SW480 (cell line): ENCODE measurements around the gene LRP1B.

Experiments
- DNase-seq: peaks from one replicate; pipeline ENCODE4 v3.0.0-alpha.2; 2016; ENCODE audit warnings: low spot score

LRP1B gene

DNA sequence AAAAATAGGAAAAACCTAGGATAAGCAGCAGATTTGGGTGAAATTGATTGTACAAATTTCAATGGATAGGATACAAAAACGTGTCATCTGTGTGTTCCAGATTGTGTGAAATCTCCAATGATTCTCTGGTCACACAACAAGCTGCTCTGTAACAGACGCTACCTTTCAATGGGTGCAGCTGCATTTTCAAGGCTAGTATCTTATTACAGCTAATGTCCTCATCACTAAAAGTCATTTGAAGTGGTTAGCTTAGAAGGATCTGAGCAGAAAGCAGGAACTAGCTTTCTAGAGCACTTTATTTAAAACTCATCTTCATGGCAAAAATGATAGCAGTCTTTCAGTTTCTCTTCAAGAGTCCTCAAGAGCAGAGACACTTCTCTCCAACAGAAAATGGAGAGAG lies 364.6 kb downstream of the LRP1B start:
- no peak for DNase-seq

DNA sequence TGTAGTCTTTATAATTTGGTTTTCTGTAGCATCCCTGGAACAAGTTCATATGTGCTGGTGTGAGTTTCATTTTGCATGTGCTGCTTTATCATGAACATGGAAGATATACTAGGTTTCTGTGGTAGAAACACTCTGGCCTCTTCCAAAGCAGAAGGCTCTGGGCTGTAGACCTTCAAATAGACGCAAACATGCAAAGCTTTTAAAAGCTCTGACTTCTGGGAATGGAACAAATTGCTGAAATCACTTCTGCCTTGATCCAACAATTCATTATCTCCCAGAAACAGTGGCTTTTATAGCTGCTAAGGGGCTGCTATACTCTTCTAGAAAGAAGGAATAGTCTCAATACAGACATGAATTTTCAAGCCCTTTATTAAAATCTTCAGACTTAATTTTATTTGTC lies 382.2 kb downstream of the LRP1B start:
- DNase-seq = no peak

DNA sequence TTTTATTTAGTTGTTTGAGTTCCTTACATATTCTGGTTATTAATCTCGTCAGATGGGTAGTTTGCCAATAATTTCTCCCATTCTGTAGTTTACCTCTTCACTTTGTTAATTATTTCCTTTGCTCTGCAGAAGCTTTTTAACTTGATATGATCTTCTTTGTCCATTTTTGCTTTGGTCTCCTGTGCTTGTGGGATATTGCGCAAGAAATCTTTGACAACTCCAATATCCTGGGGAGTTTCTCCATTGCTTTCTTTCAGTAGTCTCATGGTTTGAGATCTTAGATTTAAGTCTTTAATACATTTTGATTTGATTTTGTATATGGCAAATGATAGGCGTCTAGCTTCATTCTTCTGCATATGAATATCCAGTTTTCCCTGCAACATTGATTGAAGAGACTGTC lies 389.2 kb downstream of the LRP1B start:
- DNase-seq = no peak

DNA sequence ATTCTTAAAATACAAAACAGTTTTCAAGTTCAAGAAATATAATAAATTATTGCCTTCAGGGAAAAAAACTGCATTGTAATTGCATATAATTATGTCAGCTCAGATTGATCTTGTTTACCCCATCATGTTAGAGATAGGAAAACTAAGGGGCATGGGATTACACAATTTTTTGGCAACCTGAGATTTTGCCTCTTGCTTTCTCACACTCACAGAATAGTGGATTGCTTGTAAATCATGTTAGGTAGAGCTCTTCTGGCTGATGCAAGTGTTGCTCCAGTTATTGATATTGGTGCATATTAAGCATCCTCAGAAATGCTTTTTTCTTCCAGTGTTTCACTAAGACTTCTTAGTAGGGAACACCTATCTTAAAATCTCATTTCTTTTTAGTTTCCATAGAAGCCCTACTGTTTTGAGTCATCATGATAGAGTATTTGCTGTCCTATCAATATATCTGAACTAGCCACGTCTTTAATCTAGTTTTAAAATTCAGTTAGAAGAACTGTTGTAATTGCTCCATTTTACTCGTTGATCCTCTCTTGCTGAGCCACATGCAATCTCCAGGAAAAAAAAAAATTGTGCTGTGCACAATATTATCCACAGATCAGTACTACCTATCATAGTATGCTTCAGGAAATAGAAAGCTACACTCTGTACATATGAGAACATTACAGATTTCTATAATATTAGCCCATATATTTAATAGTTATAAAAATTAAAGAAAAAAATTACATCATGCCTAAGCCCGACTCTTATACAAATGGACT lies 393.1 kb downstream of the LRP1B start:
- DNase-seq = no peak

DNA sequence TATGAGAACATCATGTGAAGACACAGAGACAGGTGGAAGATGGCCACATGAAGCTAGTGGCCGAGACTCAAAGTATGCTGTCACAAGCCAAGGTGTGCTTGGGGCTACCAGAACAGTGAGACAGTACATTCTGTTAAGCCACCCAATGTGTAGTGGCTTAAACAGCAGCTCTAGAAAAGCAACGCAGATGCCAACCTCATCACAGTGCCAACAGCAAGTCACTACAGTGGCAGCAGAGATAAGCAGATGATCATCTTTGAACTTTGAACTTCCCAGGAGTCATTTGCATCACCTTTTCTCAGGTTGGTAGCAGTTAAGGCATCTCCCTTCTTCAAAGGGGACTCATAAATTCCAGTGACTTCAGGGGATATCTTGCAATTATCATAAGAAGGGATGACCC lies 394.4 kb downstream of the LRP1B start:
- no peak for DNase-seq

DNA sequence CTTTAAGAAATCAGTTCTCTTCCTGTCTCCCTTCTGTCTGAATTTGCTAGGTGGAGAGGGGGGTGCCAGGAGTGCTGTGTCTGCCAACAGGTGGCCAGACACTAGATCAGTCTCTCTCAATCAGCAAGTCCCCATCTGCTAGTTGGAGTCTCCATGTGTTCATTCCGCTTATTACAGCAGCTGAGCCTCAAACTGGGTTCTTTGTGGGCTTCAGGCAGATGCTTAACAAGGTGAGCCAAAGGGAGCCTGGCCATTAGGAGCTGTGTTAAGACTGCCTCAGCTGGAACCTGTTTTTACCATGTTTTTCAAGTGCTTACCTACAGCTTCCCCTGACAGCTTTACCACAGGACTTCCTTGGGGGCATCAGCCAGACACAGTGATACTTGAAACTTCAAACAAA lies 401.9 kb downstream of the LRP1B start:
- no peak for DNase-seq

DNA sequence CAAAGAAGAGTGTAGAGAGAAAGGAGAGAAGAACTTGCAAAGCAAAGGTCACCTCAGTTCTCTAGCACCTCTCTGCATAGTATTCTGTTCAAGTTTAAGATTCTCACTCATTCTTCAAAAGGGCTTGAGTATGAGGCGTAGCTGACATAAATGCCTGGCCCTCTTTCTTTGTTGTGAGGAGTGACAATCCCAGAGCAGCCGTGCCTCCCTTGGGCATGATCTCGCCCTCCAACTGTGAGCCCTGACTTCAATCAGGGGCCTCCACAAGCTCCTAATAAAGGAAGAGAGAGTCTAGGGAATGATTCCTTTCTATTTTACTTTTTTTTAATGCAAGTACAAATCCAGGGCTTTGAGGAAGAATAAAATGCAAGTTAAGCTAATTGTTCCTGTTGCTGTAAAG lies 402.7 kb downstream of the LRP1B start:
- no peak for DNase-seq

DNA sequence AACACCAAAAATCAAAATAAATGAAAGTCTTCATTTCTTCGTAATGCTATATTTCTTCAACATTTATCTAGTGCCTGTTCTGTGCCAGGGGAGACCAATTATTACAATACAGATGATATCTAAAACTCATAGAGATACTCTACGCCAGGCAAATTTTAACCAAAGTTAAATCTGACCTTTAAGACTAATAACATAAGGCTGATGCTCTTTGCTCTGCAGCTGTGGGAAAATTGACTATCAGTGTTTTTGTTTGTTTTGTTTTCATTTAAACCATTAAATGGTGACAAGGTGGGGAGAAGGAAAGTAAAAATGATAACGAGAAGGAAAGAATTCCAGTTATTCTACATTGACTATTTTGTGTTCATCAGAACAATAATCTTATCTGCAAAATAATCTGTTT lies 406.4 kb downstream of the LRP1B start:
- DNase-seq = no peak

DNA sequence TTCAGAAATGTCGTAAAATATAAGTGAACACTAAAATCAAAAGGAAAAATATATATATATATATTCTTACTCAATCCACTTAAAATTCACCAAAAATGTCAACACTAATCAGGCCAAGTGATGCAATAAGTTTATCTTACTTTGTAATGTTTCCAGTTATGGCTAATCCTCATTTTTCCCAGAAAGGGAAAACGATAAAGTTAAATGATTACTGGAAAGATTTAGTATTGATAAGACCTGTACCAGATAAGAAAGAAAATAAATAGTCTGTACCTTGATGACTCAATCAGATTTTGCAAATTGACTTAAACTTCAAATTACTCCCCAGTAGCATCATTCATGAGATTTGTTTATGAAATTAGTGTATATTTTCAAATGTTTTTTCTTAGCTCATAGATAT lies 407.0 kb downstream of the LRP1B start:
- no peak for DNase-seq

DNA sequence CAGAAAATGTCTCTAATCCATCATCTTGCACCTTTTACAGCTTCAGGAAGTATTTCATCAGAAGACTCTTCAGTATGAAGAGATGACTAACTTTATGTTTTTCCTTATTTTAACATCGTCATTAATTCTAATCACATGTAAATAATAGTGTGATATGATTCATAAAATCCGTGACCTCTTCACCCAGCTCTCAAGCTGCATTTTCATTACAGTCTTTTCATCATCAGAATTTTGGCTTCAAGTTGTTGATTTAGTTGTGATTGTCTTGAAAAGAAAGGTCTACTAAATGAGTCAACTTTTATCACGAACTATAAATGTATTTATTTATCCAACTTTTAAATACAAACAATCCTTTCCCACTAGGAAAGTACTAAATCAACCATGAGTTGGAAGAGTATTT lies 410.3 kb downstream of the LRP1B start:
- DNase-seq = no peak

DNA sequence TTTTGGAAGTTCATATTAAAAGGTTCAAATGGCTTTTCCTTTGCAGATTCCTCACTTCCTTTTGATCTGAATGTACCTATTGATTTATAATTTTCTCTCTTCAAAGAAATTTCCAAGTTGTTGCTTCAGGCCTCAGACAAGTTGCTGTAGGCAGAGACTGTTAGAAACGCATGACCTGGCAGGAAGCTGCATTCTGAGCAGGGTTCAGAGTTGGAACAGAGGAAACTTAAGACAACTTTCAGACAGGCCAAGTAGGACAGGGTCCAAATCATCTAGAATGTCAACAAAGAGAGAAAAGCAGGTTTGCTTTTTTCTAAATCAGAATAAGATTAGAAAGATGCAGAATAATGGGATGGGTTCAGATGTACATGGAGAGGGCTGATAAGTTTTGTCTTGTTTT lies 416.3 kb downstream of the LRP1B start:
- no peak for DNase-seq

DNA sequence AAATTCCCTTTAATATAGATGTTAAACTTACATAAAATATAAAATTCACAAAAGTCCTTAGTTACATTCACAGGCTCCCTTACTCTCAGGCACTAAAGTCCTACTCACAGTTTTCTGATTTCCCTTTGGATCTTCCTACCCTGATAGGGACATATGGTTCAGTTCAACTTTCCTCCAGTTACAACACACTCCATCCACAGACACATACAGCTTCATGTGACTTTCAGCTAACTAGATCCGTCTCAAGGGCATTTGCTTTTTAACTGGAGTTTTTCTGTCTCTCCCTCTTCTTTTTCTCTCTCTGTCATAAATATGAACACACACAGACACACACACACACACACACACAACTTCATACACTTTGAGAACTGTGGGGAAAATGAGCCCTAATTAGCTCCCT lies 419.2 kb downstream of the LRP1B start:
- DNase-seq = no peak

DNA sequence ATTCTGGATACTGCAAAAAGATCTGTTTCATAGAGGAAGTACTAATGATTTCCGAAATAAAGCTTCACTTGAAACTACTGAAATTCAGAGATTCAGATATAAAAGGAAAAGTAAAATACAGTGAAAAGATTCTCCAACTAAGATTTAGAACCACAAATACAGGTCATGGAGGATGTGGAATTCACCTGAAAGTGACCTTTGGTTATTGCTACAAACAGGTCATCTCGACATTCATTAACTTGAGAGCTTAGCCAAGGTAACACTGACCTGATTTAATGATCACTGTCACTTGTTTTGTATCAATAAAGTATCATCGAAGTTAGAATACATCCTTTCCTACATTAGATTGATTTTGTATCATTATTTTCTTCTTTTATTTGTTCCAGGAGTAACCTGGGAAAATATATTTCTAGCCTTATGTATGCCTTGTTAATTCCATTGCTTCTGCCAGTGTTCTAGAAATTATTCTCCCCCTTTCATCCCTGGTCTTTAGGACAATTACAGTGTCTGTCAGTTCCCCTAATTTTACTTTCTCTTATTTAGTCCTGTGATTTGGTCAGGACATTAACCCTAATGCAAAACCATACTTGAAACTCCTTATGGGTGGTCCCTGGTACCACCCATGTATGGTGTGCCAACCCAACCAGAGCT lies 420.1 kb downstream of the LRP1B start:
- no peak for DNase-seq

DNA sequence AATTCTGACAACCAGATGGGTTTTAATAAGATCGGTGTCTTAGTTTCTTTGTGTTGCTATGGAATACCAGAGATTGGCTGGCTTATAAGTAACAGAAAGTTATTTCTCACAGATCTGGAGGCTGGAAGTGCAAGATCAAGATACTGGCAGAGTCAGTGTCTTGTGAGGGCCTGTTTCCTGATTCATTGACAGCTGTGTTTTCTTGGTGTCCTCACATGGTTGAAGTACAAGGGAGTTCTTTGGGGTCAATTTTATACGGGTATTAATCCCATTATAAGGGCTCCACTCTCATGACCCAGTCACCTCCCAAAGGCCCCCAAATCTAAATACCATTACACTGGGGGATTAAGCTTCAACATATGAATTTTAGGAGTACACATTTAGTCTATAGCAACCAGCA lies 421.1 kb downstream of the LRP1B start:
- no peak for DNase-seq

DNA sequence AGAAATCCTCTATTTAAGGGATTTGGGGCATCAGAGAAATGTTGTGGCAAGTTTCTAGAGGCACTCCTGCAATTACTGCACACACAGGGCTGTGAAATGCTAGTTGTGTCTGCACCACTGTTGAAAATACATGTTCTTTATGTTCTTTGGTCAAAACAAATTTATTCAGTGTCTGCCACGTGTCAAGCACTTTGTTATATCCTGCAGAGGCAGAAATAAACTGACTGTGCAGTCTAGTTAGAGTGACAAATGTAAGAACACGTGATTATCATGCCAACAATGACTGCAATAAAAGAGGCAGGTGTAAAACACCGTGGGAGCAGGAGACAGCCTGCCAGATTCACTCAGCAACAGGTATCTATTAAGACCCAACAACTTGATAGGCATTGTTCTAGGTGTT lies 423.3 kb downstream of the LRP1B start:
- no peak for DNase-seq

DNA sequence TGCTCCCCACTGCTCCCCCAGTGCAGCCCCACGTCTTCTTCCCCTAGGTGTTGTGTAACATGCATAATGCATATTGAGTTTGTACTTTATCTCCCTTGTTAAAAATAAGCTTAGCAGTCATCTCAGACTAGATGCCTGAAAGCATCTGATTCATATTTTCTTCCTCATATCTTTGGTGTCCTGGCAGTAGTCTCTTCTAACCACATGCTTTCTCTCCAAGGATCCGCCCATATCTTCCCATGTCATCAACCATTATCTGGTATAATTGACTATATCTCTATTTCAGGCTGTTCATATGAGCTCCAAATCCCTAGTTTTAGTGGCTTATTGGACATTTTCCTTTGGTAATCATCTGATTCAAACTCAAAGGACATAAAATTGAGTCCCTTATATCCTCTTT lies 426.3 kb downstream of the LRP1B start:
- DNase-seq = no peak

DNA sequence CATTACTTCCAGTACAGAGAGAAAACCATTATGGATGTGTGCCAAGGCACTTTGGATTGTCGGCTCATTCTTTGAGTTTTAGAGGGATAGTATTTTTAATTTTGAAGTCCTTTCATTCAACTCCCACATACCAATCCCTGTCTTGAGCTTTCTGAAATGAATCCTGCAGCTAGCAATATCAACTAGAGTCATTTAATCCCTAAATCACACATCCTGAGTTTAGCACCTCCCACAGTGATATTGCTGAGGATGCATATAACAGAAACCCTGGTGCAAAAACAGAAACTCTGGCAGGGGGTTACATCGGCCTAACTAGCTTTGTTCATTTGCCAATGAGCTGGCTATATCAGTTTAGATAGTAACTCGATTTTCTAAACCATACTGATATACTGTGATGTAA lies 427.3 kb downstream of the LRP1B start:
- DNase-seq = no peak

DNA sequence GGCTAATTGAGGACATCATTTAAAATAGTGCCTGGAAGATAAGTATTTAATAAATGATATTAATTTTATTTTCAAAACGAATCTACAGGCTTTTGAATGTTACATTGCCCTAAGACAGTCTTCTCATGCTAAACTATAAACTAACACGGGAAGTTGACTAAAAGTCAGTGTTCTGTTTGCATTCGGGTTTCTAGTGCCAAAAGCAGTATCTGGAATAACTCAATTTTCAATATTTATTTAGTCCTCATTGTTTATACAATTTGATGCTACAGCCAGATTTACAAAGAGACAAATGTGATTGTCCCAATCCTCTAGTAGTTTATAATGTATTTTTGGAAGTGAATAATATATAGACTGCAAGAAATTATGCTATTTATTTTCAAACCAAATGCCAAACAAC lies 429.2 kb downstream of the LRP1B start:
- no peak for DNase-seq

DNA sequence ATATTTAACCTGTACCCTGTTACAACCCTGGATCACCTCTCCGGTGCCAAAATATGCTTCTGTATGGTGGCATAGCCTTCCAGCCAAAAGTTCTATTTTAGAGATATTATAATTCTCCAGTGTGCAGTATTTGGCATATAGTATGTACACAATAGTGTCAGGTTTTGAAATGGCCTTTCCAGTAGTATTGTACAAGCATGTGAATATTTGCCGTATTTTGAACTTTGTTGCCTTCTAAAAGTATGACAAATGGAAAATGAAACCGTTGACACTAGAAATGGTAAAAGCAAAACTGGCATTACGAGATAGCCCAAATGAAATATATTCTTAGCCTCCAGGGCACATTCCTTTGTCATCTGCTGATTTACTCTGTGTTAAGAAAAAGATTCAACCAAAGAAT lies 431.2 kb downstream of the LRP1B start:
- DNase-seq = no peak

DNA sequence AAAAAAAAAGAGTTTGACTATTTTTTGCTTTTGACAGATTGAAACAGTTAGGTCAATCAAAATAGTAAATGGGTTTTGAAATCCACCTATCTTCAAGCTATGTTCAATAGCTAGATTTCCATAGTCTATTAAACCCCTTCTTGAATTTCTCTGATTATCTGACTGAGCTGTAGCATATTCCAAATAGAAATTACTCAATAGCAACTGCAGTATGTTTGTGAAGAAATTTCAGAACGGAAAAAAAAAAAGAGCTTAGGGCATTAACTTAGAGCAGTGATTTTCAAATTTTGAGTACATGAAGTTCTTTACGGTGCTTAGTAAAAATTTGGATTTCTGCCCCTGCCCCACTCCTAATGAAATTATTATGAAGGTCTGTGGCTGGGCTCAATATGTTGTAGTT lies 432.3 kb downstream of the LRP1B start:
- DNase-seq = no peak

DNA sequence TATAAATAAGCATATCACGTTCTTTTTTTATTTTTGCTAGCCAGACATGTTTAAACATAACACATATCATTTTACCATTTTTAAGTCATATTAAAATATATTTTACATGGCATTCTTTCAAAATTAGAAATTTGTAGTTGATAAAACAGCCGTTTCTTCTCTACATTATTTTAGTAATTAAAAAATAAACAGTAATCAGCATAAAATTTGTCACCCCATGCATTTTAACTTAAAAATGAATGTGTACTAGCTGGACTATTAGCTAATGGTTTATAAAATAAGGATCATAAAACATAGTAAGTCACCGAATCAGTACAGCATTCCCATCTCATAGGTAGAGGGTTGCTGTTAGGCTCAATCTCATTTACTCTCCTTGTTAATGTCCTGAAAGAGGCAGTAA lies 433.8 kb downstream of the LRP1B start:
- no peak for DNase-seq

DNA sequence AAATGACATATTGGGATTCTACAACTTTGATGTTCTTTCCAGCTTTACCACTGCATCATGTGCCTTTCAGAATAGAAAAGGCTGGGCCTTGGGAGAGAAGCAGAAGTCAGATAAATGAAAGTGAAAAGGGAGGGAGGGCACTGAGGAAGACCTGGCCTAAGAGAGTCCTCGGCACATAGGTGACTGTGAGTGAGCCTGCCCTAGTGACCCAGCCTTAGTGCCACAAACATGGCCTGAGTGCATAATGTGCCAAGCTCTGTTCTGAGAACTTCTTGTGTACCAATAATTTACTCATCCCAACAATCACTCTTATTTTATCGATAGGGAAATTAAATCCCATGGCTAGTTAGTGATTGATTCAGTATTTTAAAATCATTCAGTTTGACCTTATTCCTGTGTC lies 436.6 kb downstream of the LRP1B start:
- DNase-seq = no peak

DNA sequence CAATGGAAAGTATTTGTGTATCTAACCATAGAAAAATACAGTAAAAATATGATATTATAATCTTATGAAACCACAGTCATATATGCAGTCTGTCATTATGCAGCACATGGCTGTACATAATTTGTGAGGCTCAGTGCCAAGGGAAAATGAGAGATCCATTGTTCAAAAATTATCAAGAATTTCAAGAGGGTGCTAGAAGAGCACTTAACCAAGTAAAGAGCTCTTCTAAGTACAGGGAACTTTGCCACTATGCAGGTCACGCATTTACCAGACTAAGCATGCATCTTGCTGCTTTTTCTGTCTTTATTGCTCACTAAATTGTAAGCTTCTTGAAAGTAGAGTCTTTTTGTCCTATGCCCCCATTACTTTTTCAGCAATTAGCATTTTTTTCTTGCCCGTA lies 438.0 kb downstream of the LRP1B start:
- DNase-seq = no peak

DNA sequence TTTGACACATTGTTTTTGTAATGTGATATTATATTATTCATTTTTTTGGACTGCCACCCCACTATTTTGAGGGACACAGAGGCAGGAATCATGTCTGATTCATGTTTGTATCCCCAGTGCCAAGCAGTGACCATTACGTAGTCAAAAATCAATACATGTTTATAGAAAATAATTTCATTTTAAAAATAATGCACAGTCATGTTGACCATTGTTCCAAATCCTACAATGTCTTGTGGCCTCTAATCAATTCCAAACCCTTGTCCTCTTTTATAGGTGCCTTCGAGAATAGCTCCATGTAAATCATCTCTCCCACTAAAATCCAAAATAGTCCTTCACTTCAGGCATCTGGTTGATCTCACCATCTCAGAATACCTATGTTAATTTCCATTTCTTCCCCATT lies 454.7 kb downstream of the LRP1B start:
- DNase-seq = no peak
